GM21717 (cell line): ENCODE measurements around the gene USP36.

ENCODE experiments used
- ATAC-seq: cut with Tn5 transposase; IDR thresholded peaks from one replicate; pipeline ENCODE4 v1.9.1; 2021; ENCODE audit warnings: mild to moderate bottlenecking, moderate library complexity; ENCODE audit not compliant: unreplicated experiment

Gene USP36

GRCh38 chr17:78839762-78840529 is 668 bp downstream of the USP36 start:
- peak; percentile 22 for ATAC-seq

- ATAC-seq, result no peak
Observed at GRCh38 chr17:78839235-78839761, 1.3 kb downstream of the USP36 start.

DNA sequence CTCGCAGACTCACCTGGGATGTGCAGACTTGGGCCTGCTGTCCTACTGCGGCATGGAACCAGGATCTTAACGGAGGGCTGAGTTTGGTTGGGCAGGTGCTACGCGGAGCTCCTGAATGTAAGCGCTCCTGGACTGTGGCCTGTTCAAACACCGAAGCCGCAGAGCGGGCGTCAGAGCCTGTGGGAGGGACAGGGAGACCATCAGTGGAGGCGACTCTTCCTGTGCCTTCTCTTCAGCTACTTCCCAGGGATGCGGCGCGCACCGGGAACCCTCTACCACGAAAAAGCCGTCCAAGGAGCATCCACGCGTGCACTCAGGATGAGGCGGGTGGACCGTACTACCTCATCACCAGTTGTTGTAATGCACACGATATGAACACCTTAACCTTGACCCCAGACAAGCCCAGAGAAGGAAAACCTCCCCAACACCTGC is 2.0 kb downstream of the USP36 start:
- ATAC-seq, result no peak

DNA sequence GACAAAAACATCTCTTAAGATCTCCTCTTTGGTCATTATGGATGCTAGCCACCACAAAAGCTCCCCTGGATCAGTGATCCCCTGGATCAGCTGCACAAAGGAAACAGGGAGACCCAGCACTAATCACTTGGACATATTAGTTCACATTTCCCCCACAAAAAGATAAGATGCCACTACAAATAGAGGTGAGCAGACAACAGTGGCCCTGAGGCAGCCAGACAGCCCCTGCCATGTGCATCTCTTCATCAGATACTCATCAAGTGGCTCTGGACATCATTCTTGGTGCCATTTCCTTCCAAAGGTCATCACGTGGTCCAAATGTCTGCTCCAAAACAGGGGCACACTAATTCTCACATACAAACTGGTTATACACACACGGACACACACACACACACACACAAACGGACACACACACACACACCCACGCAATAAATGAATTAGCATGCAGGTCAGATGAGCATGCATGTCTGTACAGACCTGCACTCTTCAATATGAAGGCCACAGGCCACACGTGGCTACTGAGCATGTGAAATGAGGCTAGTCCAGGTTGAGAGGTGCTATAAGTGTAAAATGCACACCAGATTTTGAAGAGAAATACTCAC is 4.1 kb downstream of the USP36 start:
- ATAC-seq, result no peak

DNA sequence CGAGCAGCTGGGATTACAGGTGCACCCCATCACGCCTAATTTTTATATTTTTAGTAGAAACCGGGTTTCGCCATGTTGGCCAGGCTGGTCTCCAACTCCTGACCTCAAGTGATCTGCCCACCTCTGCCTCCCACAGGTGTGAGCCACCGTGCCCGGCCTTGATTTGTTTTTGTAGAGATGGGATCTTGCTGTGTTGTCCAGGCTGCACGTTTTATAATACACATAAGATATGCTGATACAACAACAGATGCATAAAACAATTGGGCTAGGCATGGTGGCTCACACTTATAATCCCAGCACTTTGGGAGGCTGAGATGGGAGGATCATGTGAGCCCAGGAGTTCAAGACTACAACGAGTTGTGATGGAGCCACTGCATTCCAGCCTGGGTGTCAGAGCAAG is 6.0 kb downstream of the USP36 start:
- no peak for ATAC-seq

GRCh38 chr17:78832541-78832810 is 8.1 kb downstream of the USP36 start:
- ATAC-seq, result no peak

DNA sequence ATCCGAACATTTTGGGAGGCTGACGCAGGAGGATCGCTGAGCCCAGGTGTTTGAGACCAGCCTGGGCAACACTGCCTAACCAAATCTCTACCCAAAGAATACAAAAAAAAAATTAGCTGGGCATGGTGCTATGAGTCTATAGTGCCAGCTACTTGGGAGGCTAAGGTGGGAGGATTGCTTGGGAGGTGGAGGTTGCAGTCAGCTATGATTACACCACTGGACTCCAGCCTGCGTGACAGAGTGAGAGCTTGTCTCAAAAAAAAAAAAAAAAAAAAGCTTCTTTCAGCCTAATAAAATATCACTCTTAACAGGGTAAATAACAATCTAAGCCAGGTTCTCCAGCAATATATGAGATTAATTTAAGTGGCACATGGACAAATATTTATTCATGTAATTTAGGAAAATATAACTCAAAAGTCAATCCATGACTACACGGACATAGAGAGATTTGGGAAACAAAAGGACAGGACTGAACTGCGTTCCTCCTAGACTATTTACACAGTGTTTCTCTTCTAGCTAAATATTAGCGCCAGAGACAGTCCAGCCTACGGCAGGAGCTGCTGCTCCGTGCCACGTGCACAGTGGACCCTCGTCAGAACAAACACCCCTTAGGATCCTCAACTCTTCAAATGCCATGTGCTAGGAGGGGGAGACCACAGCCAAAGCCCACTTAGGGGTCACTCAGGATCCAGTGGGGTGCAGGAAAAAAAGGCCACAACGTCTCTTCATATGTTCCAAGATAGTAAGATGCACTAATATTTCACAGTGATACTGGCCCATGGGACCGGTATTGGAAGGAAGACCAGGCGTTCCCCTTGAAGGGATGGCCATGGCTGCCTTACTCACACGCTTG is 8.7 kb downstream of the USP36 start:
- ATAC-seq, result no peak

DNA sequence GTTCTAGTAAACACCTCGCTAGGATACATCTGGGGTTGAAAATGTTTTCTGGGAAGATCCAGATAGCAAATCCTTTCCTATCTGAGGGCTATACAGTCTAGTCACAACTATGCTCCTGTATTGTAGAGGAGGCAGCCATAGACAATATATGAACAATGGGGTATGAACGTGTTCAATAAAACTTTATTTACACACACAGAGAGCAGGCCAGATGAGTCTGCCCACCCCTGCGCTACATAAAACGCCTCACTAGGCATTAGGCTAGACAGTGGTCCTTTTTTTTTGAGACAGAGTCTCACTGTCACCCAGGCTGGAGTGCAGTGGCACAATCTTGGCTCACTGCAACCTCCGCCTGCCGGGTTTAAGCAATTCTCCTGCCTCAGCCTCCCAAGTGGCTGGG is 11.1 kb downstream of the USP36 start:
- no peak for ATAC-seq

GRCh38 chr17:78828470-78829185 is 12.0 kb downstream of the USP36 start:
- no peak for ATAC-seq

GRCh38 chr17:78826836-78827509 is 13.6 kb downstream of the USP36 start:
- no peak for ATAC-seq

DNA sequence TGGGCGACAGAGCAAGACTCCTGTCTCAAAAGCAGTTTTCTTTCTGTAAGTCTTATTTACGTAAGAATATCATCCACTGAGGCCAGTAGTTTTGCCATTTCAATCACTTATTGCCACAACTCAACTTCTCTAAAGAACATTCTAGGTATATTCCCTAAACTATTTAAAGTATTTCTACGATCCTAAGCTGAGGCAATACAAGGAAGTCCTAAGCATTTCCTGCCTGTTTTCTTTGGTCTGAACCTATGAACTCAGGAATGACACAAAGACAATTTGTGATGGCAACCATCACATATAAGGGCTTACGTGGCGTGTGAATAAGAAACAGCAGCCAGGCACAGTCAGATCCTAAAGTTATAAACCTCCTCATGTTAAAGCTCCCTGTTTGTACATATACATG is 14.2 kb downstream of the USP36 start:
- no peak for ATAC-seq

DNA sequence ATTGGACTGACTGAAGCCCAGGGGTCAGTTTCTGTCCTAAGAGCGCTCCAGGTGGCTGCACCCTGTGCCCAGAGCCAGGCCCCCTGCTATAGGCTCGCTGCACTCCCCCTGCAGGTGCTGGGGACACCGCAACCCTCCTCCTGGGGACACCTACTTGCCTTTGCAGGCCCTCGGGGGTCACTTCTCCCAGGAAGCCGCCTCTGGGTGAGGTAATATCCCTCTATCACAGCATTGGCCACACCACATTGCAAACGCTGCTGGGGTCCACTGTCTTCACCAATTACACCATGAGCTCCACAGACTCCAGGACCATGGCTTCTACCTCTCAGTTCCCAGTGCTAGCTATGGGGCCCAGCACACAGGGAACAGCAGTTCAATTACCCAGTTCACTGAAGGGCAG is 14.9 kb downstream of the USP36 start:
- no peak for ATAC-seq

DNA sequence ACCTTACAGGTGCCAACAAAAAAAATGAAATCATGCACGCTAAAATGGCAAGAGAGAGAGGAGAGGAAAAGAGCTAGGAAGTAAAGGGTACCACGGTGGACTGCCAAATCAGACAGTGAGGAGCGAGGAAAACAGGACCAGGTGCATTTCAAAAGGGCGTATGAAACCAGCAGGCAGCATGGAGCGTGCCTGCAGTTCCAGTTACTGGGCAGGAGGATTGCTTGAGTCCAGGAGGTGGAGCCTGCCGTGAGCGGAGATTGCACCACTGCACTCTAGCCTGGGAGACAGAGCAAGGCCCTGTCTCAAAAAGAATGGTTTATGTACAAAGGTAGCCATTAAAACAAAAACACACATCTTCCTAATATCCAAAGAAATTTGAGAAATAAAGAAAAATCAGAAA is 16.4 kb downstream of the USP36 start:
- no peak for ATAC-seq

GRCh38 chr17:78823282-78824046 is 17.1 kb downstream of the USP36 start:
- ATAC-seq, result no peak

GRCh38 chr17:78822552-78822951 is 18.1 kb downstream of the USP36 start:
- ATAC-seq, result no peak

GRCh38 chr17:78821961-78822360 is 18.7 kb downstream of the USP36 start:
- no peak for ATAC-seq

- ATAC-seq, result no peak
Observed at GRCh38 chr17:78820841-78821240, 19.8 kb downstream of the USP36 start.

DNA sequence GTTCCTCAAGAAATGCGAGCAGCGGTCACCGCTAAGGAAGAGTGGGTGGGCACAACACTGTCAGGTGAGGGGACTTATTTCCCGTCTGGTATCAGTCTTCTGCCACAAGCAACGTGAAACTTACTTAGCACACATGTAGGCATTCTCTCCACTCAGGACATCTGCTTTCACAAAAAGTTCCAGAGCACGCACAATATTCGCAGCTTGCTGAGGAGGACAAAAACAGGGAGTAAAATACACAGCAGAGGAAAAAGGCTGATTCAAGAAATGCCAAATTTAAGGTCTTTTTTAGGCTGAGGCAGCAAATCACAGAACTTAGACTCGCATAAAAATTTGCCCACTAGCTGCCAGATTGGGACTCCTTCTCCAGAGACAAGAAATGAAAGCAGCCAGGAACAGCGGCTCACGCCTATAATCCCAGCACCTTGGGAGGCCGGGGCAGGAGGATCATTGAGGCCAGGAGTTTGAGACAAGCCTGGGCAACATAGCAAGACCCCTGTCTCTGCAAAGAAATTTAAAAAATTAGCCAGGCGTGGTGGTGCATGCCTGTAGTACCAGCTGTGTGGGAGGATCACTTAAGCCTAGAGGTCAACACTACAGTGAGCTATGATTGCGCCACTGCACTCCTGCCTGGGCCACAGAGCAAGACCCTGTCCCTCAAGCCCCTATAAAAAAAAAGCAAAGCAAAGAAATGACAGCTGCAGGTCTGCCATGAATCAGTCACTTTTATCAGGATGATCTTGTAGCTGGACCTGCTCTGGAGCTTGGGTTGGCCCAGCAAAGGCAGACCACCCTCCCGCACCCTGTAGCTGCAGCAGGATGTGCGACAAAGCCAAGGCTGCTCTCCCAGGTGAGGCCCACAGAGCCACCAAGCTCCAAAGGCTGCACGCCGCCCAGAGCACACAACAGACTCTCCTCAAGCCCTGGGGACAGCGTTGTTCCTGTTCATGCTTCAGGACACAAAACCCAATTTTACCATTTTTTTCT is 20.5 kb downstream of the USP36 start:
- no peak for ATAC-seq

- ATAC-seq, result no peak
Observed at GRCh38 chr17:78819402-78819801, 21.2 kb downstream of the USP36 start.
